Sigmoid colon (tissue), 4 donors: ENCODE measurements around the gene NLGN1.

Experiments used
- POLR2AphosphoS5 ChIP-seq, 4 donors: sonication (generic); formaldehyde crosslinking; IDR thresholded peaks; one replicate each; pipeline ENCODE4 v1.6.1; 2017; ENCODE audit warnings: antibody characterized with exemption in 4 of 4
- TF ChIP-seq, protein P1 (sequence below), 4 experiments: fragments of 450-650 bp in 3 of 4; fragments of 200-600 bp in 1 of 4; IDR thresholded peaks; one replicate each; pipeline ENCODE4 v1.5.1; 2016 to 2019; ENCODE audit warnings: antibody characterized with exemption in 4 of 4, mild to moderate bottlenecking in 3 of 4, moderate library complexity in 2 of 4

DNA sequence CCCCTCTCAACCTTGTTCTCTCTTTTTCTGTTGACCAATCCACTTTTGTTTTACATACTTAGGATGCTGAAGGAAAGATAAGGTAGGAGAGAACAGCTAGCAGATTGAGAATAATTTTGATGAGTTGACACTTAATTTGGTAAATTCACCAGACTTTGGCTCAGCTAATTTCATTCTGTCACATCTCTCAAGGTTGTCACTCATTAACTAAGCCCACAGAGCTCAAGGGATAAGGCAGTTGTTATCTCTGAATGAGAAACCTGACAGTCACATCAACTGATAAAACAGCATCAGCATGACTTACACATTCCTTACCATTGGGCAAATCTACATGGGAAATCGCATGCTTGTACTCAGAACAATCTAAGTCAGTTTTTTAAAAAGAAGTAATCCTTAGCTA is 591.4 kb downstream of the NLGN1 start:
- TF ChIP-seq, protein P1, sequence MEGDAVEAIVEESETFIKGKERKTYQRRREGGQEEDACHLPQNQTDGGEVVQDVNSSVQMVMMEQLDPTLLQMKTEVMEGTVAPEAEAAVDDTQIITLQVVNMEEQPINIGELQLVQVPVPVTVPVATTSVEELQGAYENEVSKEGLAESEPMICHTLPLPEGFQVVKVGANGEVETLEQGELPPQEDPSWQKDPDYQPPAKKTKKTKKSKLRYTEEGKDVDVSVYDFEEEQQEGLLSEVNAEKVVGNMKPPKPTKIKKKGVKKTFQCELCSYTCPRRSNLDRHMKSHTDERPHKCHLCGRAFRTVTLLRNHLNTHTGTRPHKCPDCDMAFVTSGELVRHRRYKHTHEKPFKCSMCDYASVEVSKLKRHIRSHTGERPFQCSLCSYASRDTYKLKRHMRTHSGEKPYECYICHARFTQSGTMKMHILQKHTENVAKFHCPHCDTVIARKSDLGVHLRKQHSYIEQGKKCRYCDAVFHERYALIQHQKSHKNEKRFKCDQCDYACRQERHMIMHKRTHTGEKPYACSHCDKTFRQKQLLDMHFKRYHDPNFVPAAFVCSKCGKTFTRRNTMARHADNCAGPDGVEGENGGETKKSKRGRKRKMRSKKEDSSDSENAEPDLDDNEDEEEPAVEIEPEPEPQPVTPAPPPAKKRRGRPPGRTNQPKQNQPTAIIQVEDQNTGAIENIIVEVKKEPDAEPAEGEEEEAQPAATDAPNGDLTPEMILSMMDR (IDR thresholded peaks at IDR 0.05), result no peak
- TF ChIP-seq POLR2AphosphoS5 (IDR thresholded peaks at IDR 0.05), result no peak
